Urothelium cell line (cell line): Measurements from ENCODE around the gene PPP1R3G.

Experiments used
- DNase-seq: peaks from one replicate; pipeline ENCODE4 v3.0.0; 2011; ENCODE audit warnings: low spot score, mixed read lengths
- FAIRE-seq: peaks from 2 replicates; lab custom pipeline; 2011; peaks lifted over from hg19 to GRCh38; lab: Jason Lieb, UNC

The PPP1R3G gene

GRCh38 chr6:5091210-5092069, 6.3 kb downstream of the PPP1R3G start:
- no peak for FAIRE-seq
- no peak for DNase-seq

- DNase-seq (no peak), FAIRE-seq (no peak)
Observed at GRCh38 chr6:5093231-5094015, 8.3 kb downstream of the PPP1R3G start.

DNA sequence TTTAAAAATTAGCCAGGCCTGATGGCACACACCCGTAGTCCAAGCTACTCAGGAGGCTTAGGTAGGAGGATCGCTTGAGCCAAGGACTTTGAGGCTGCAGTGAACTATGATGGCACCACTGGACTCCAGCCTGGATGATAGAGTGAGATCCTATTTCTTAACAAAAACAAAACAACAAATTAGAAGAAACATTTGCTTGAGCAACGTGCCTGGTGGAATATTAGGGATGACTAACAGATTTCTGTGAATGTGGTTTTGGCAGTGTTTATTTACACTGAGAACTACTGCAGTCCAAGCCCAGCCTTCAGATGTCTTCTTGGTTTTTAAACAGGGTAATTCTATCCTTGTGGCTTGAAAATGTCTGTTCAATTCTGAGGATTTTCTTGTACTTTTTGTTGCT, 9.2 kb downstream of the PPP1R3G start:
- DNase-seq (peak; percentile 15), FAIRE-seq (no peak)

- FAIRE-seq = no peak
- DNase-seq = no peak
Observed at GRCh38 chr6:5095236-5095635, 10.1 kb downstream of the PPP1R3G start.

GRCh38 chr6:5096482-5096881, 11.3 kb downstream of the PPP1R3G start:
- FAIRE-seq (no peak), DNase-seq (no peak)

DNA sequence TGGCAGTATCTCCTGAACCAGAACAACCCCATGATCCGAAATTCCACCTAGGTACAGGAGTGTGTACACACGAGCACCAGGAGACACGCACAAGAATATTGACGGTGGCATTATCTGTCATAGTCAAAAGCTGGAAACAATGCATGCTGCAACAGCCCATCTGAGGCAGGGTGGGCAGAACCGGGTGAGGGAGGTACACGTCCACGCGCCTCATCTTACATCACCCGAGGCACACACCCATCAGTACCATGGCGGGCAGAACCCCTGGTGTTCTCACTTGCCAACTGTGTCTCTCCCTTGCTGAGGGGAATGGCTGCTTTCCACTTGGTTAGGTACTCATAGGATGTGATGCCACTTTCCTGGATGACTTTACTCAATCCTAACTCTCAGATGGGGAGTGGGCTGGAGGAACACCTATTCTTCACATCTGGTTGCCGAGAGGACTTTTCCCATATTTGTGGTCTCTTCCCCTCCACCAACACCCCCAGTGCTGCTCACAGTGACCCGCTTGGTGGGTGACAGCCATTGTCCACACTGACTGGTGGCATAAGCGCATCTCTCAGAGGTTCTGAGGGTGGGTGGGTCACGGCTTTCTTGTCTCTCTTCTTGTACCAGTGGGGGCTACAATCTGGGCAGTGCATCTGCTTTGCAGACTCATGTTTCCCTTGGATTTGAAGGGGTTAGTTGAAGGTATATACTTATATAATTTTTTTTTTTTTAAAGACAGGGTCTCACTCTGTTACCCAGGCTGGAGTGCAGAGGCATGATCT, 13.5 kb downstream of the PPP1R3G start:
- no peak for FAIRE-seq
- DNase-seq = no peak

GRCh38 chr6:5099537-5099936, 14.4 kb downstream of the PPP1R3G start:
- FAIRE-seq (no peak), DNase-seq (no peak)

- no peak for FAIRE-seq
- no peak for DNase-seq
Observed at GRCh38 chr6:5100806-5101205, 15.7 kb downstream of the PPP1R3G start.

- no peak for FAIRE-seq
- DNase-seq = no peak
Observed at GRCh38 chr6:5102267-5102970, 17.3 kb downstream of the PPP1R3G start.

DNA sequence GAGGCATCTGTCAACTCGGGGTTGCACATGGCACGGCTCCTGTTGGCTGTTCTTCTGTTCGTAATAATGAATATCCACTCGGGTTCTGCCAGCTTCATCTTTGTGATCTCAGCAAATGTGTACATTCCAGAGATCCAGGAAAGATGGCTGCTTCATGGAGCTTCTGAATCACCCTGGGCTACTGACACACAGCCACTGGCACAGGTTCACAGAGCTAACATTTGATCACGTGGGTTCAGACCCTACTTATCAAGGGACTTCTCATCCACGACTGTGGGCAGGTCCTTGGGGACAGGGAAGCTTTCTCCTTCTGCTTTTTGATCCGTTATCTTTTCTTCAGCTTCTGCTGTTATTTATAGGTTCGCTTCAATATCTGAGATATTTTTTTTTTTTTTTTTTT, 18.1 kb downstream of the PPP1R3G start:
- no peak for DNase-seq
- no peak for FAIRE-seq

DNA sequence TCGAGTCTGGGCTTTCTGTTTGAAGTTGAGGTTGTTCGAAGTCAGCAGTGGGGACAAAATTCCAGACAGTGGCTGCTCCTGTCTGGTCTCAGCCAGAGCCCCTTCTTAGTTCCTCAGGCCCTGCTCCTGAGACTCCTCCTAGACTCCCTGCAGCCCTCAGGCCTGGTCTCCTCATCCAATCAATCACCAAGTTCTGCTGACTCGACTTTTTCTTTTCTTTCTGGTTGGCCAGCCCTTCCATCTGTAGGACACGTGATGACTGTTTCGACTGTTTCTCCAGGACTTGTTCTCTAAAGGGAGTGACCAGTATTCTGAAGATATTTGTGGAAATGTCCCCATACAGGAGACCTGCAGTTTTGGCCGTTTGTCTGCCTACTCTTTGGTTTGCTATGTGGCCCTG, 19.5 kb downstream of the PPP1R3G start:
- FAIRE-seq (no peak), DNase-seq (no peak)

- FAIRE-seq = no peak
Observed at GRCh38 chr6:5105146-5105545, 20.0 kb downstream of the PPP1R3G start.

GRCh38 chr6:5107341-5107740, 22.2 kb downstream of the PPP1R3G start:
- DNase-seq (no peak), FAIRE-seq (no peak)

More at GRCh38 chr6:5105146-5105545, 20.0 kb downstream of the PPP1R3G start:
- no peak for DNase-seq

DNA sequence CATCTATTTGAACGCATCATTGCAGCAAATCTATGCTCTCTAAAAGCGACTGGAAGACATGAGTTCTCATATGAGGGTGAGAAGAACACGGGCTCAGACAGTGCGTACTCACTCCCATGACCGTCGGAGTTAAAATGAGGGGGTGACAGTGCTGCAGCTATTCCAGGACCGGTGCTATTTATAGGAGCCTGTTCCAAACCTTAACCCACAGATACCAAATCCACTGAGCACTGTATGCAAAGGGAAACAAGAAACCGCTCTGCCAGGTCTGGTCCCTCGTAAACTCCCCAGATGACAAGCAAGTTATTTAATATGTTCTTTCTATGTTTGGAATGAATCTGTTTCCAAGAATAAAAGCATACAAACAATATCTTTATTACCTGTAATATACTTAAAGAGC, 22.9 kb downstream of the PPP1R3G start:
- DNase-seq (no peak), FAIRE-seq (no peak)

DNA sequence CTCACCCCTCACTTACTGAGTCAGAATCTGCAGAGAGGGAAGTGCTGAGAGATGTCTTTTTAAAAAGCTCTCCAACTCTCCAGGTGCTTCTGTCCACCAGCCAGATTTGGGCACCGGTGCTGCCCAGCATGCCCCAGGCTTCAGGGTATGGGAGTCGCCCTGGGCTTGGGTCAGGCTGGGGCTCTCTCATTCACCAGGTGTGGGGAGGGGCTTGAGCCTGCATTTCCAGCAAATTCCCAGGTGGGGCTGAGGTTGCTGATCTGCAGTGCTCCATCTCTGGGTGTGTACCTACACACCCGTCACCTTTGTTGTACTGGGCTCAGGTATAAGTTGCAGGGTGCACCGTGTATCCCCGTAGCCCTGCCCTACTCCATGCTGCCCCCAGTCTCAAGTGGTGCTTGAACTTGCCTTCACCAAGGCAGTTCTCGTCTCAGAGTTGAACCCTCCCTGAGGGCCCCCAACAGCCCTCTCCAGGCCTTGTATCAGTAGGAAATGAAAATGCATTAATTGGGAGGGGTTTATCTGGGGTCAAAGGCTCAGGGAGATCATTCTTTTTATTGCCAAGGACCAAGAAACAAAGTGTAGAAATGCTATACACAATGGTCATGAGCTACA, 23.5 kb downstream of the PPP1R3G start:
- FAIRE-seq (no peak), DNase-seq (no peak)

DNA sequence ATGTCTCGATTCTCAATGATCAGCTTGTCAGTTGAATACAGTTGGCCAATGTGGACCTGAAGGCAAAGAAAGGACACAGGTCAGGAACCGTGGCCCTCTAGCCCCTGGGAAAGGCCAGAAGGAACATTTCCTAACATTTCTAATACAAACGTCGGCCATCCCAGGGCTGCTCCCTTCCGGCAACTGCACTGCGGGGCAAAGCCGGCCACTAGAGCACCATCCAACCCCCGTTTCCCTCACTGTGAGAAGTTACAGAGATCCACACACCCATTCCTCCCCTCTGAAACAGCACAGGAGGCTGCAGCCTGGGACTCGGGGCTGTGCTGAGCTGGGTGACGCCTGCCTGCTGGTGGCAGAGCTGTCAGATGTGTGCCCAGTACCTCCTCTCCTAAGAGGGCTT, 24.3 kb downstream of the PPP1R3G start:
- no peak for FAIRE-seq

DNA sequence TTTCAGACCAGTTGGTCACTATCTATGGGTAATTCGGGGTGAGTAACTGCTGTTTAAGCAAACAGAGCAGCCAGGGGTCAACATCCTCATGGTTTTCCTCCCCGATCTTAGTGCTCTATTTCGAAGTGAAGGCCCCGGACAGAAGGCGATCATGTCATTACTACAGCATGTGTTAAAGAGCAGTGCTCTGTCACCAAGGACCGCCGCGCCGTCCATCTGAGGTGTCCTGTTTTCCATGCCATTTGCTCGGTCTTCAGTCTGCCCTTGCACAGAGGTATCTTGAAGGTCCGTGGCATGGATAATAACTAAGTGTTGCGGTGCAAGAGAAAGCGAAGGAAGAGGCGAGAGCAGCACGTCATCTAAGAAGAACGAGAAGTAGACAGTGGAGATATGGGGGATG, 25.1 kb downstream of the PPP1R3G start:
- FAIRE-seq (no peak), DNase-seq (no peak)

More for the DNA sequence above, 24.3 kb downstream of the PPP1R3G start:
- DNase-seq = no peak

DNA sequence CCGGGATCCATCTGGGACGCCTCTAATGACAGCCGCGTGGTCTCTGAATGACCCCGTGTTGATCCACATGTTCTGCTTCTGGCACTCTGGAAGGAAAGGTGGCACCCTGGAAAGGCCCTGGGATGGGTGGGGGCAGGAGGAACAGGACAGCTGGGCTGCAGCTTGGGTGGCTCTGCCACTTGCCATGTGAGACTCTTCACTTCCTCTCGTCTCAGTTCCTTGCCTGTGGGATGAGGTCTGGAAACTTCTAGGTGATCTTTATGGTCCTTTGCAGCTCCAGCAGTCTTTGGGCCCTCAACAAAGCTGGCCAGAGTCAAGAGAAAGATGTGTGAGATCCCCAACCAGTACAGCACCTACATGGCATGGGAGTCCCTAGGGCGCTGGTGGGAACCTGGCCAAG, 26.5 kb downstream of the PPP1R3G start:
- FAIRE-seq (no peak), DNase-seq (no peak)

DNA sequence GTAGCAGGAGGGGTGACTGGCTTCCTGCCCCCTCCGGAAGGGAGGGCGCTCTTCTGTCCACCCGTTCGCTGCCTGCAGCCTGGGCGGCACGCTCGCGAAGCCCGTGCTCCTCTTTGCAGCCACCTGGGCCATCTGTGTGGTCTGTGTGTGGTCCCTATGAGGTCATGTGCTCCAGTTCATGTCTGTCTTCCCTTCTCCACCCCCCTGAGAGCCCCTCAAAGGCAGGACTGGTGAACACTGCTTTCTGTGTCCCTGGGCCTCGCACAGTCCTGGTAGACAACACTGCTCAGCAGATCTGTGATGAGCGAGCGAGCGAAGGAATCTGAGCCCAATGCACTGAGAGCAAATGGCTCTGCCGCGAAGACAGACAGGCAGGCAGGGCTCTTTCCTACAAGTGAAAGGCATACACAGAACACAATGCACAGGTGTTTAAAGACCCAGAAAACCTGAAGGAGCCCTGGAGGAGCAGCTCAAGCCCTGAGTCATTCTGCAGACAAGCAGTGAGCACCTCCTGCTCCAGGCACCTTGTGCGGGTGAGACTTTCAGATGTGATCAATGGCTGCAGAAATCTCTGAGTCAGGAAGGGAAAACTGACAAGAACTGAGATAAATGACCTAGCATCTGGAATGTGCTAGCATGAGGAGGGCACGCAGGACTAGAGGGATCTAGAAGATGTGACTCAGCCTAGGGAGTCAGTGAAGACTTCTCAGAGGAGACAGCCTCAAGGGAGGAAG, 27.1 kb downstream of the PPP1R3G start:
- no peak for DNase-seq
- no peak for FAIRE-seq

DNA sequence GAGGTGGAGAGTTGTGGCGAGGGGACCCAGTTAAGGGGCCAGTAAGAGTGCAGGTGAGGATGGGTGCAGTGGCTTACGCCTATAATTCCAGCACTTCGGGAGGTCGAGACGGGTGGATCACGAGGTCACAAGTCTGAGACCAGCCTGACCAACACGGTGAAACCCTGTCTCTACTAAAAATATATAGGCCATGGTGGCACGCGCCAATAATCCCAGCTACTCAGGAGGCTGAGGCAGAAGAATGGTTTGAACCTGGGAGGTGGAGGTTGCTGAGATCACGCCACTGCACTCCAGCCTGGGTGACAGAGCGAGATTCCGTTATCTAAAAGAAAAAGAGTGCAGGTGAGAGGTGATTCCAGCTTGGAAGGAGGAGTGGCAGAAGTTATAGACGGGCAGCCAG, 28.0 kb downstream of the PPP1R3G start:
- no peak for FAIRE-seq

More for the DNA sequence above, 28.0 kb downstream of the PPP1R3G start:
- no peak for DNase-seq
